Epithelial cell of prostate (primary cell): ENCODE results near the gene CDC40.
"Not testable (repeated sequence)": the region's sequence is repeated elsewhere in the genome, so short reads cannot be mapped to it uniquely, and the experiment has no call there.

ENCODE experiments used
- DNase-seq: peaks from one replicate; pipeline ENCODE4 v3.0.0-alpha.2; 2011; ENCODE audit warnings: low read depth, low spot score
- H3K27ac ChIP-seq: fragments of 450-650 bp; 2 replicates; pipeline ENCODE4 v1.5.1; 2017; ENCODE audit warnings: mild to moderate bottlenecking

Gene CDC40

GRCh38 chr6:110198561-110198960 is 18.3 kb downstream of the CDC40 start:
- no peak for DNase-seq
- H3K27ac ChIP-seq, result no peak overlapping the region

GRCh38 chr6:110201151-110201884 is 21.1 kb downstream of the CDC40 start:
- H3K27ac ChIP-seq, result no peak overlapping the region
- DNase-seq, result no peak

DNA sequence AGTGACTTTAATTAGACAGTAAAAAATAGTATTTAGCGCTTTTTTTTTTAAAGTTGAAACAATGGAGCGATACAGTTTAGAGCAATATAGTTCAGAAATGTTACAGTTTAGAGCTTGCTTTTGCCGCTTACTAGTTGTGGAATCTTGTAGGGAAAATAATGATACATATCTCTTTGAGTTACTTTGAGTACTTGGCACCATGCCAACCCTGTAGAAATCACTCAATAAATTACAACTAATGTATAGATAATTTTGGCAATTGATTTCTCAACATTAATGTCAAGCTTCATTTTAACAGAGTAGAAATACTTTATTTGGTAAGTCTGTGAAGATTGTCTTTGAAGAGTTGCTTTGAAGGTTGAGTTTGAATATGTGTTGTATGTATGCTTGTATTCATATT is 27.4 kb downstream of the CDC40 start:
- DNase-seq, result no peak
- H3K27ac ChIP-seq, result no peak overlapping the region

- DNase-seq, result no peak
Observed at GRCh38 chr6:110211753-110212152, 31.5 kb downstream of the CDC40 start.

GRCh38 chr6:110214338-110214737 is 34.1 kb downstream of the CDC40 start:
- H3K27ac ChIP-seq, result no peak overlapping the region
- DNase-seq, result no peak

More at GRCh38 chr6:110211753-110212152, 31.5 kb downstream of the CDC40 start:
- no peak overlapping the region for H3K27ac ChIP-seq

DNA sequence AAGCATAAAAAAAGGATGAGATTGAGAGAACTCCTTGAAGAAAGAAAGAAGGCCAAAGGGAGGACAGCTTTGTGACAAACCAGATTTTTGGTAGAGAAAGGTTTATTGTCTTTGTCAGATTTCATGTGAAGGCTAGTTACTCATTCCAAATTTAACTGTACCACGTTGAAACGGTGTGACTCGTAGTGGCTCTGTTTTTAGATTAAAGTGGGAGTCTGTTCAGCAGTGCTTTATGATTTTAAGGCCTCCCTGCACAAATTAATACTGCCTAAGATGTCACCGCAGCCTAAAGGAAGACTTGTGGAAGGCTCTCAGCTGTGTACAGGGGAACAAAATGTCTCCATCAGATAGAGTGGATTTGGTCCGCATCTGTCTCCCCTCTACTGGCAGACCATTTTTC is 35.9 kb downstream of the CDC40 start:
- H3K27ac ChIP-seq, result no peak overlapping the region
- DNase-seq, result no peak

DNA sequence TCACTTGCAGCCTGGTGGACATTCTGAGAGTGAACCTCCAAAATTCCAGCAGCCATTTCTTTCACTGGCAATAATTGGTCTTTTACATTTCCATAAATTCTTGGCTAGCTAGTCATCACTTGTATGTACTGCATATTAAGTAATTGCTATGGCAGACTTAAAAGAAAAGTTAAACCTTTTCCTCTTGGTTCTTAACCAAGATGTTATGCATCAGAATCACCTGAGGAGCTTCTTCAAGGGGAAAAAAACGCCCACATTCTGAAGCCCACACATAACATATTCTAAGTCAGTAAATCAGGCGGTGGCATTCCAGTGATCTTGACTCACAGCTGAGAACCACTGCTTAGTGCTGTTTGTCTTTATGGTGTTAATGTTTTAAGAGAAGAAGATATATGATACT is 37.0 kb downstream of the CDC40 start:
- peak overlapping the region; percentile 6 for H3K27ac ChIP-seq
- peak; percentile 6 for DNase-seq

DNA sequence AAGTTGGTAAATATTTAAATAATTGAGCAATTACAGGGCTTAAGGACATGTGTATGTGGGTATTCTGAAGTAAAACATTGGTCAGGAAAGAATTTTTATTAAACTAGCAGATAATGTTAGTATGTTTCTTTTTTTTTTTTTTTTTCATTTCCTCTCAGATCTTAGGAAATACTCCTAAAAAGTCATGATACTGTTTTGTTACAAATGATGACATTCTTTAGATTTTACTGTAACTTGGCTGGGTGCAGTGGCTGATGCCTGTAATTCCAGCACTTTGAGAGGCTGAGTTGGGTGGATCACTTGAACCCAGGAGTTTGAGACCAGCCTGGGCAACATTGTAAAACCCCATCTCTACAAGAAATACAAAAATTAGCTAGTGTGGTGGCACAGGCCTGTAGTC is 41.5 kb downstream of the CDC40 start:
- no peak overlapping the region for H3K27ac ChIP-seq
- no peak for DNase-seq

- no peak for DNase-seq
- no peak overlapping the region for H3K27ac ChIP-seq
Observed at GRCh38 chr6:110226261-110226660, 46.0 kb downstream of the CDC40 start.

DNA sequence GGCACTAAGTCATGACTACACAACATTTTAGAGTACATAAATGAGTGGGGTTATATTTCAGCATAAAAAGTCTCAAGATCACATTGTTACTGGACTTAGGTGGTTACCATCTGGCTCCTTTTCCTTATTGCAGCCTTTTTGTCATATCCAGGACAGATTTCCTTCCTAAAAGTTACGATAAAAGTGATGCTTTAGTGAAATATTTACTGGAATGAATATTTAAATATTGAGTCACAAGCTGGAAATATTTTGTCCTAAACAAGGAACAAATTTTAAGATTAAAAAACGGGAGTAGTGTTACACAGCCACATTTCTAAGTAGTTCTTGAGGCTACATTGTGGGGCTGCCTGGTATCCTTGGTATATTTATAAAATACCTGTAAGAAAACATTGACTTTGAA is 52.2 kb downstream of the CDC40 start:
- no peak overlapping the region for H3K27ac ChIP-seq
- no peak for DNase-seq

DNA sequence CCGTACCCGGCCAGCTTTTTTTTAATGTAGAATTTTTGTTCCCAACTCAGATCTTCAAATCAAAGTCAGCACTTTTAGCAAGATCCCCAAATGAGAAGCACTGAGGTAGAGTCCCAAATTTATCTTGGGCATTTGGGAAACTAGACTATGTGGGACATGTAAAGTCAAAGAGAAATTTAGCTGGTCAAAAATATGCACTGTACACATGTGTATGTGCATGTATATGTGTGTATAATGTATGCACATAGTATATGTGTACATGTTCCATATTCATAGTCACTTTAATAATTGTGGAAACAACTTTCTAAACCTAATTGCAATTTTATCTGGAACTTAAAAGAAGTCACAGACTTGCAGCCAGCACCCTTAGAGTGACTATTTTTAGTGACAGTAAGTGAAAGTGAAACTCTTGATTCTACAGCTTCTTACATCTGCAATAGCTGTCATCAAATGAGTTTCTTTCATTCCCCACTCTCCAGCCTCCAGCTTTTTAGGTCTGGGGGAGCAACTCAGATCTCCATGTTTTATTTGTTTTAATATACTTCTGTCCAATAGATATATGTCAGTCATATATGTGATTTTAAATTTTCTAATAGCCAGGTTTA is 53.6 kb downstream of the CDC40 start:
- H3K27ac ChIP-seq, result no peak overlapping the region
- no peak for DNase-seq

DNA sequence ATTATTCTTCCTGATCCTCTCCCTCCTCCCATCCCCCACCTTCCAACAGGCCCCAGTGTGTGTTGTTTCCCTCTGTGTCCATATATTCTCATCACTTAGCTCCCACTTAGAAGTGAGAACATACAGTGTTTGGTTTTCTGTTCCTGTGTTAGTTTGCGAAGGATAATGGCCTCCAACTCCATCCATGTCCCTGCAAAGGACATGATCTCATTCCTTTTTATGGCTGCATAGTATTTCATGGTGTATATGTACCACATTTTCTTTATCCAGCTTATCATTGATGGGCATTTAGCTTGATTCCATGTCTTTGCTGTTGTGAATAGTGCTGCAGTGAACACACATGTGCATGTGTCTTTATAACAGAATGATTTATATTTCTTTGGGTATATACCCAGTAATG is 55.8 kb downstream of the CDC40 start:
- not testable (repeated sequence) for DNase-seq, H3K27ac ChIP-seq

DNA sequence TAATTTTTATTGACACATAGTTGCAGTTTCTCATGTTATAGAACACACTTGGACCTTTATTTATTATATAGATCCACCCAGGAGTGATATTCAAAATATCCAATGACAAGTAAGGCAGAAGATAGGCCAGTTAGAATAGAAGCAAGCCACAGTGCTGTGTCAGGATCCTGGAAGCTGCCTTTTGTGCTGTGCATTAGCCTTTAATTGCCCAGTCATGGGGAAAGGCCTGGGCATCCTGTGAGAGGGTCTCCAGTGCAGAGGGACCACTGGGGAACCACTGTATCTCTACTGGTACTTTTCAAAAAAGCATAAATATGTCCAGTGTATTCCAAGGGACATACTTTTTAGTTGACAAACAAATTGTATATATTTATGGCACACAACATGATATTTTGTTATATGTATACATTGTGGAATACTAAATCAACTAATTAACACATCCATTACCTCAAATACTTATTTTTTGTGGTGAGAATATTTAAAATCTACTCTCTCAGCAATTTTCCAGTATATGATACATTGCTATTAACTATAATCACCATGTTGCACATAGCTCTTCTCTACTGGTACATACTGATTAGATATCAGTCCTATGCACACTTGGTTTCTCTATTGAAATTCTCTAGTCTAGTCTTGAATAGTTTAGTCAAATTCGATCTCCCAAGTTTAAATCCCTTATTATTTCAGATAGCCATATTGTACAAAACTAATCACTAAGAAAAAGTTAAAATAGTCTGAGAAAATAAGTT is 59.5 kb downstream of the CDC40 start:
- no peak for DNase-seq
- no peak overlapping the region for H3K27ac ChIP-seq

DNA sequence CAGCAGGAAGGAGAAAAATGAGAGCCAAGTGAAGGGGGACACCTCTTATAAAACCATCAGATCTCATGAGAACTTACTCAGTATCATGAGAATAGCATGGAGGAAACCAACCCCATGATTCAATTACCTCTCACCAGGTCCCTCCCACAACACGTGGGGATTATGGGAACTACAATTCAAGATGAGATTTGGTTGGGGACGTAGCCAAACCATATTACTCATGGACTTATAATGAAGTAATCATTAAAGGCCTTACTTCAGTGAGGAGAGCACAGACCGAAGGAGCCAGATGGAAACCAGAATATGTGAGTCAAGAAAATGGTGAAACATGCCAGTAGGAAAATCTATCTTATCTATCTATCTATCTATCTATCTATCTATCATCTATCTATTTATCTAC is 64.4 kb downstream of the CDC40 start:
- not testable (repeated sequence) for DNase-seq, H3K27ac ChIP-seq

DNA sequence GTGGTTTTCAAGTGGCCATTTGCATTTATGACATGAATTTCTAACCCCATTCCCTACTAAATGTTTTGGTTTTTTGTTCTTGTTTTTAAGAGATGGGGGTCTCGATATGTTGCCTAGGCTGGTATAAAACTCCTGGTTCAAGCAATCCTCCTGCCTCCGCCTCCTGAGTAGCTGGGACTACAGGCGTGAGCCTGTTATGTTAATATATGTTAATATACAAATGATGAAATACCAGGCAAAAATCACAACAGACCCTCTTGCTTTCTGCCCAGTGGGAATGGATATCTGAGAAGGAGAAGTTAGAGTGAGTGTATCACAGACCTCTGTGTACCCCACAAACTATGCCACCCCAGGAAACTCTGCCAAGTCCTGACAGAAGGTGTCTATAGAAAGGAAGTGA is 66.2 kb downstream of the CDC40 start:
- H3K27ac ChIP-seq, result no peak overlapping the region
- no peak for DNase-seq

- H3K27ac ChIP-seq, result no peak overlapping the region
- no peak for DNase-seq
Observed at GRCh38 chr6:110246900-110247546, 66.8 kb downstream of the CDC40 start.

DNA sequence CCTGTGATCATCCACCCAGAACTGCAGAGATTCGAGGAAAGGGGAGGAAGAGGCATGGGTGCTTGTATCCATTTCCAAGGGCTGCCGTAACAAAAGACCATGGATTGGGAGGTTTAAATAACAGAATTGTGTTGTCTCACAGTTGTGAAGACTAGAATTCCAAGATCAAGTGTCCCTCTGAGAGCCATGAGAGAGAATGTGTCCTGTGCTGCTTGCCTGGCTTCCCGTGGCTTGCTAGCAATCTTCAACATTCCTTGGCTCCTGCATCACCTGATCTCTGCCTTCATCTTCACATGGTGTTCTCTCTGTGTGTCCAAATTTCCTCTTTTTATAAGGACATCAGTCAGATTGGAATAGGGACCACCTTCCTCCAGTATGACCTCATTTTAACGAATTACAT is 69.8 kb downstream of the CDC40 start:
- no peak for DNase-seq

DNA sequence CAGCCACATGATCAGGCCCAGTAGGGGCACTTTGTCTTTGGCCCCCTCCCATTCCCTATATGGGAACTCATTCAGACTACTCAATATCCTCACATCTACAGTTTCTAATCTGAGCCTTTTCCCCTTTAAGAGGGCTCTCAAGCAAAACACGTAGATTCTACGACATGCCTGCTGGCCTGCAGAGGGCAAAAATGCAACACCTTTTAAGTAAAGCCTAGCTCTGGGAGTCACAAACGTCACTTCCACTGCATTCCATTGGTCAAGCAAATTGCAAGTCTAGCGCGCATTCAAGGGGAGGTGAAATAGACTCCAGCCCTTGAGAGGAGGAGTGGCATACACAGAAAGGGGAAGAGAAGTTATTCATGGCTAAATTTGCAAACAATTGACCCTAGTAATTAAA is 70.6 kb downstream of the CDC40 start:
- no peak for DNase-seq
- H3K27ac ChIP-seq, result no peak overlapping the region

More for the DNA sequence above, 69.8 kb downstream of the CDC40 start:
- H3K27ac ChIP-seq, result no peak overlapping the region

DNA sequence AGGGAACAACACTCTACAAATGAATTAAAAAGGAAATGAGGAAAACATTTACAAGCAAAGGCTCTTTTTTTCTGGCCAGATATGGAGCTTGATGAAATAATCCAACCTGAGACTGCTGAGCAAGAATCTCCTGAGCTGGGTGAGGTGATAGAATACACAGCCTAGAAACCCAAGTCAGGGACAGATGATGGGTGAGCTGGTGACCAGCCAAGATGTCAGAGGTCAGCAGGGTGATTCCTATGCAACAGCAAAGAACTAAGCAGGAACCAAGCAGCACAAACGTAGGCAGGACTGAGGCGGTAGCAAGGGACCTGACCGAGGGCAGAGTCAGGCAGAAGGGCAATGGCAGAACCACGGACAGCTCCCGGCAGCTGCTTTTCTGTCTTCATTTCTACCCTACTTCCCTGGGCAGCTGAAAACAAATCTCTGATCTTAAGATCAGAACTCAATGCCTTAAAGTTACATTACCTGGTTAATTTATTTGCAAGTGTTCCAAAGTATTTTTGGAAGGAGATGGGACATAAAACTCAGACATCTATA is 75.1 kb downstream of the CDC40 start:
- no peak overlapping the region for H3K27ac ChIP-seq
- DNase-seq, result no peak

DNA sequence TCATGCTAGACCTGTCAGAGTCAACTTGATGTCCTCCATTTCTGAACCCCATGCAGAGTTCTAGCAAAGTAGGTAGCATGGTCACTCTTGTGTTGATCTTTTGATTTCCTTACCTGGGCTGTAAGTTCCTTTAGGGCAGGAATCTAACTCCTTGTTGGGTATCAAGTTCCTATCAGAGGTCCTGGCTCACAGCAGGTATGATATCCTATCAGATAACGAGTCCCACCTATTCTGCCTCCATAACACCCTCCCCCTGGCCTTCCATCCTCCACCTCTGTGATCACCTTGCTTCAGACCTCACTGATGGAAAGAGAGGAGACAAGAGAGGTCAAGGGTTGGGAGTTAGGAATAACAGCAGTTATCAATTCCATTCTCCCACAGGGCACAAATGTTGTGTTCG is 76.1 kb downstream of the CDC40 start:
- DNase-seq, result no peak
- no peak overlapping the region for H3K27ac ChIP-seq

DNA sequence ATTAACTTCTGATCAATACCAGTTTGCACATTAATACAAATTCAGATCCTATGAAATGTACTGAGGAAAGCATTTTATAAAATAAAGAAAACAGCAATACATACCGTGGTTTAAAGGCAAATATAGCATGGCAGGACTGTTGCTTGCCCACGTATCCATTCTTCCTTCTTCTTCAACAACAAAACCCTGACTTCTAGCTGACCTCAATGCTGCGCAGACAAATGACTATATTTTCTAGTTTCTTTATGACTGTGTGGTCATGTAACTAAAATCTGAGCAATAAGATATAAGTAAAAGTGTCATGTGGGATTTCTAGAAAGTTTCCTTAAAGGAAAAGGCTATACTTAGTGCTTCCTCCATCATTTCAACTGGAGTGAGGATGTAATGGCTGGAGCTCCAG is 85.0 kb downstream of the CDC40 start:
- DNase-seq, result no peak
- no peak overlapping the region for H3K27ac ChIP-seq
